ENCODE data around the gene KRTAP13-2. TPM values are rescaled to one million over a fixed set of nuclear protein-coding genes. Genes with fewer than 3 reads are reported as not detected.

KRTAP13-2 gene
- total and polyA plus RNA-seq, 2 donors, result not detected

DNA sequence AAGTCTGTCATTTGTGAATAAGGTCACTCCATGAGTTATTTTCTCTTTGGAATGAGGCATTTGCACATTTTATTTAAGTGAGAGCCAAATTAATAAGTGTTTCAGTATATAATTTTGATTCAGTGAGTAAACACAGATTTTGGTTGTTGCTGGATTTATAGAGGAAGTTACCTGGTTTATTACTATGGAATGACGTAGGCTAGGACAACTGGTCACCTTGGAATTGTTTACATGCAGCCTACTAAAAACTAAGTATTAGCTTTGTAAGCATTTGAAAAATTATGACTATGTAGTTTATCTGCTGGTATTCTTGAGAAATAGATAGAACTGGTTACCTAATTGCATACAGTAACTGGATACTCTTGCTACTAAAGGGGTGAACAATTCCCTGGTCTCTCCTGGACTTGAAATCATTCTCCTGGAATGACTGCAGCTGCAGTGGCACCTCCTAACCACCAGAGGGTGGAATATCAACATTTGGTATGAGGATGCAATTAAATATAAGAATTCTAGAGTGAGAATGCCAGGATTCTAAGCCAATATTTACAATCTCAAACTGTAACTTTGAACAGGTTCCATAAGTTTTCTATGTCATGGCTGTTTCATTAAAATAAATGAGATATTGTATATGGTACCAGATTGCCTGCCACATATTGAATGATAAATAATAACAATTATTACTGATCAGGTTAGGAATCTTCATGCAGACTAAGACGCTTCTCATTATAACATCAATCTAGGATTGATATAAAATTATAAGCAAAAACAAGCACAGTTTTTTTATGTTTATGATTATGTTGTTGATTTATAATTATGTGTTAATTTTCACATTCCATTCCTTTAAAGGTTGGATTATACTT is 31.1 kb downstream of the KRTAP13-2 start:
- Histone ChIP-seq H3K4me3 (ENCODE audit: low read depth, low read length) (no peak overlapping the region), H3K27ac (ENCODE audit: low read depth) (no peak overlapping the region), H3K36me3 (ENCODE audit: insufficient read depth) (no peaks in the 10 kb centered on the region), H3K4me1 (ENCODE audit: insufficient read depth) (no peaks in the 10 kb centered on the region)
- WGBS, result 89% methylated on average over 2 of the region's 2 CpGs
- no peak for DNase-seq (ENCODE audit: extremely low spot score)

DNA sequence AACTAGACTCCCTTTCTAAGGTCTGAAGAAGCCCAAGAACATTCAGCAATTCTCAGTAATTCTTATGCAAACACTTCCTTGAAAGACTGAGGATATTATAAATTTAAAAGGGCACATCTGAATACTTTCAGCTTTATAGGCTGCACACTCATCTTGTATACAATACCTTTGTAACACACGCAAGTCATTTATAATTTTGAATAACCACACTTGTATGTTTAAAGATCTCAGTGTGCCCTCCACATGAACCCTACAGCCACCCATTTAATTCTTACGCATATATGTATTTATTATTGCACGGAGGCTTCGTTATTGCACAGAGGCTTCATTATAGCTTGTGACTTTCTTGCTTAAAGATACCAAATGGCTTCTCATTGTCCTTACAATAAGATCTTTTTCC is 33.4 kb downstream of the KRTAP13-2 start:
- Histone ChIP-seq H3K36me3 (ENCODE audit: insufficient read depth) (no peaks in the 10 kb centered on the region), H3K4me1 (ENCODE audit: insufficient read depth) (no peaks in the 10 kb centered on the region), H3K4me3 (ENCODE audit: low read depth, low read length) (no peak overlapping the region), H3K27ac (ENCODE audit: low read depth) (no peak overlapping the region)
- WGBS, result 75% methylated on average over 4 of the region's 4 CpGs
- DNase-seq (ENCODE audit: extremely low spot score), result no peak

GRCh38 chr21:30337772-30338171 is 34.3 kb downstream of the KRTAP13-2 start:
- DNase-seq (ENCODE audit: extremely low spot score), result no peak
- H3K27ac ChIP-seq (ENCODE audit: low read depth), result no peak overlapping the region
- H3K4me3 ChIP-seq (ENCODE audit: low read depth, low read length), result no peak overlapping the region
- no peaks in the 10 kb centered on the region for H3K36me3 ChIP-seq (ENCODE audit: insufficient read depth)
- H3K4me1 ChIP-seq (ENCODE audit: insufficient read depth), result no peaks in the 10 kb centered on the region

DNA sequence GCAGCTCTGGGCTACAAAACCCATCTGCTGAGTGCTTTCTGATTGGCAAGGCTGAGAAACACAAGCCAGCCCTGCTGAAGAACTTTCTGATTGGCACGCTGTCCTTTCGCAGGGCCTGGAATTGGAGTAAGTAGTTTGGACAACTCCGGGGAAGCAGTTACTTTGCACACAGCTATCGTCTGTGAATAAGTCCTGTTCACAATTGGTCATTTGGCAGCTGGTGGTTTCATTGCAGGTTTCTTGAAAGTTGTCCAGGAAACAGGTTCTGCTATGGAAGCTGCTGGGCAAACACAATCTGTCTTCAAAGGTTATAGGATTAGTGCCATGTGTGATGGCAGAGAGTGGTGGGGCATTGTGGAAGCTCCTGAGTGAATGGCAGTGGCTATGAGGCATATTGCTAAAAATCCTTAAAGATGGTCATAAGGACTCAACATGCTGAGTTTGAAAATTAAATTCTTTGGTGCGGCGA is 34.8 kb downstream of the KRTAP13-2 start, which contains the start of gene KRTAP27-1:
KRTAP27-1 (minus strand) TSS at position 419 of the 469 bp plus-strand sequence; CDS start at position 393, 26 bp downstream.
- Histone ChIP-seq H3K4me3 (ENCODE audit: low read depth, low read length) (no peak within 1 kb of the TSS), H3K36me3 (ENCODE audit: insufficient read depth) (no peaks in the 10 kb centered on the region), H3K27ac (ENCODE audit: low read depth) (no peak within 1 kb of the TSS), H3K4me1 (ENCODE audit: insufficient read depth) (no peaks in the 10 kb centered on the region)
- no peak for DNase-seq (ENCODE audit: extremely low spot score)
- 96% methylated on average over 6 of the region's 6 CpGs for WGBS

GRCh38 chr21:30336596-30336995 is 35.5 kb downstream of the KRTAP13-2 start:
- no peak overlapping the region for H3K4me3 ChIP-seq (ENCODE audit: low read depth, low read length)
- no peak overlapping the region for H3K27ac ChIP-seq (ENCODE audit: low read depth)

GRCh38 chr21:30333736-30334135 is 38.3 kb downstream of the KRTAP13-2 start:
- no peak for DNase-seq (ENCODE audit: extremely low spot score)
- no peak overlapping the region for H3K4me3 ChIP-seq (ENCODE audit: low read depth, low read length)
- no peaks in the 10 kb centered on the region for H3K36me3 ChIP-seq (ENCODE audit: insufficient read depth)
- no peak overlapping the region for H3K27ac ChIP-seq (ENCODE audit: low read depth)
- 84% methylated on average over 3 of the region's 3 CpGs for WGBS
- H3K4me1 ChIP-seq (ENCODE audit: insufficient read depth), result no peaks in the 10 kb centered on the region

More at GRCh38 chr21:30336596-30336995, 35.5 kb downstream of the KRTAP13-2 start:
- WGBS, result 55% methylated on average over 2 of the region's 2 CpGs
- Histone ChIP-seq H3K4me1 (ENCODE audit: insufficient read depth) (no peaks in the 10 kb centered on the region), H3K36me3 (ENCODE audit: insufficient read depth) (no peaks in the 10 kb centered on the region)
- no peak for DNase-seq (ENCODE audit: extremely low spot score)

DNA sequence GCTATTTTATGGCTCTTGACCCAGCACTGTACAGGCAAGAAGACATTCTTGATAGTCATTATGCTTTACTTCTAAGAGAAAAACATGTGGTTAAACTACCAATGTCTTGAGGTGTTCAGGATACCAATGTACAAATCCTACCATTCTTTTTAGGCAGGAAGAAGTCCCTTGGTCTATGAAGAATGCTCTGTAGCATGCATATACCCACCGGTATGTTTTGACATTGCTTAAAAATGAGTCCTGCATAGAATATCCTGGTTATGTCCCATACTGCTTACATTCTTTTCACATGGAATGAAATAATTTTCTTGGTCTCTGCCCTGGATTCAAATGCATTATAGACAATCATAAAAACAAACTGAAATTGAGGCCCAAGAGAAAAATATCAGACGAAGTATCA is 39.4 kb downstream of the KRTAP13-2 start:
- H3K4me1 ChIP-seq (ENCODE audit: insufficient read depth), result no peaks in the 10 kb centered on the region
- no peaks in the 10 kb centered on the region for H3K36me3 ChIP-seq (ENCODE audit: insufficient read depth)
- 91% methylated on average over 2 of the region's 2 CpGs for WGBS
- no peak overlapping the region for H3K27ac ChIP-seq (ENCODE audit: low read depth)
- no peak overlapping the region for H3K4me3 ChIP-seq (ENCODE audit: low read depth, low read length)
- no peak for DNase-seq (ENCODE audit: extremely low spot score)

DNA sequence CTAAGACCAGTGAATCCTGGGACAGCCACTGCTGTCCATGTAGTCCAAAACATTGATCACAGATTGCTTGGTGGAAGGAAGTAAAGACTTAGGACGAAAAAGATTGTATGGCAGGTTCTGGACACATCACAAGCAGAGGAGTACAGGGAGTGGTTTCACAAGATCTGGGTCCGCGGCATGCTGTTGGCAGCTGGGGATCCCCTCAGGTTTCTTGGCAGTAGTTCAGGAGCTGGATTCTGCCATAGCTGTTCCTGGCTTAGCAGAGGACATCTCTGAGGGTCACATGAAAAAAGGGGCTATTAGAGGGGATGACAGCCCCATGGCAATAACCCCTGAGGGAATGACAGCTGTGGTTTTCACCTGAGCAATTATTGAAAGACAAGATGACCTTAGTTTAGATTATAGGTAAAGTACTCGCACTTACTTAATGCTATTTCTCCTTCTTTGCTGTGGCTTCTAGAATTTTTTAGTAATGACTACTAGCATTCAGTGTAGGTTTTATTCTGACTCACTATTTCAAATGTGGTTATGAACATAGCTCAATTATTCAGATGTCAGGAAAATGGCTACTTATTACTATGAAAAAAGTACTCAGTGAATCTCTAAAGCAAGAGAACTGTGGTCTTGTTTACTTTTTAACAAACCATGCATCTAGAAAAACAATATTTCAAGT is 42.7 kb downstream of the KRTAP13-2 start:
- Histone ChIP-seq H3K4me1 (ENCODE audit: insufficient read depth) (no peaks in the 10 kb centered on the region), H3K4me3 (ENCODE audit: low read depth, low read length) (no peak overlapping the region), H3K27ac (ENCODE audit: low read depth) (no peak overlapping the region), H3K36me3 (ENCODE audit: insufficient read depth) (no peaks in the 10 kb centered on the region)
- no peak for DNase-seq (ENCODE audit: extremely low spot score)
- 77% methylated on average over 4 of the region's 4 CpGs for WGBS

- Histone ChIP-seq H3K4me3 (ENCODE audit: low read depth, low read length) (no peak overlapping the region), H3K27ac (ENCODE audit: low read depth) (no peak overlapping the region)
These were observed 45.7 kb downstream of the KRTAP13-2 start for GRCh38 chr21:30326390-30326789.

More at GRCh38 chr21:30326390-30326789, 45.7 kb downstream of the KRTAP13-2 start:
- no peak for DNase-seq (ENCODE audit: extremely low spot score)
- Histone ChIP-seq H3K4me1 (ENCODE audit: insufficient read depth) (no peaks in the 10 kb centered on the region), H3K36me3 (ENCODE audit: insufficient read depth) (no peaks in the 10 kb centered on the region)

Small RNAs within 50 kb of the gene (small RNA-seq; reads per million reads assigned to genes)
- not detected for gene KRTAP23-1
- not detected for gene MIR4327

Other genes starting within 250 kb of the KRTAP13-2 start
- not detected for gene CLDN17, start 205.5 kb downstream of the KRTAP13-2 start, total RNA-seq
- gene CLDN17, start 205.5 kb downstream of the KRTAP13-2 start, polyA plus RNA-seq, result not detected
- gene CLDN8, start 156.2 kb downstream of the KRTAP13-2 start, total RNA-seq, result 1.6 TPM
- gene CLDN8, start 156.2 kb downstream of the KRTAP13-2 start, polyA plus RNA-seq, result 0.04 TPM
- not detected for gene KRTAP24-1, start 89.3 kb downstream of the KRTAP13-2 start, total RNA-seq
- not detected for gene KRTAP24-1, start 89.3 kb downstream of the KRTAP13-2 start, polyA plus RNA-seq
- gene KRTAP25-1, start 82.8 kb downstream of the KRTAP13-2 start, total RNA-seq, result not detected
- gene KRTAP25-1, start 82.8 kb downstream of the KRTAP13-2 start, polyA plus RNA-seq, result not detected
- gene KRTAP26-1, start 52.0 kb downstream of the KRTAP13-2 start, total RNA-seq, result not detected
- gene KRTAP26-1, start 52.0 kb downstream of the KRTAP13-2 start, polyA plus RNA-seq, result not detected
- gene KRTAP27-1, start 34.6 kb downstream of the KRTAP13-2 start, total RNA-seq, result not detected
- not detected for gene KRTAP27-1, start 34.6 kb downstream of the KRTAP13-2 start, polyA plus RNA-seq
- not detected for gene KRTAP23-1, start 23.7 kb downstream of the KRTAP13-2 start, total RNA-seq
- gene KRTAP23-1, start 23.7 kb downstream of the KRTAP13-2 start, polyA plus RNA-seq, result not detected
- gene KRTAP13-1, start 23.8 kb upstream of the KRTAP13-2 start, total RNA-seq, result not detected
- not detected for gene KRTAP13-1, start 23.8 kb upstream of the KRTAP13-2 start, polyA plus RNA-seq
- gene KRTAP13-3, start 53.7 kb upstream of the KRTAP13-2 start, total RNA-seq, result not detected
- not detected for gene KRTAP13-3, start 53.7 kb upstream of the KRTAP13-2 start, polyA plus RNA-seq
- not detected for gene KRTAP13-4, start 57.9 kb upstream of the KRTAP13-2 start, total RNA-seq
- gene KRTAP13-4, start 57.9 kb upstream of the KRTAP13-2 start, polyA plus RNA-seq, result not detected
- not detected for gene KRTAP15-1, start 68.0 kb upstream of the KRTAP13-2 start, total RNA-seq
- gene KRTAP15-1, start 68.0 kb upstream of the KRTAP13-2 start, polyA plus RNA-seq, result not detected
- gene KRTAP19-1, start 108.1 kb upstream of the KRTAP13-2 start, total RNA-seq, result not detected
- gene KRTAP19-1, start 108.1 kb upstream of the KRTAP13-2 start, polyA plus RNA-seq, result not detected
- not detected for gene KRTAP19-2, start 115.2 kb upstream of the KRTAP13-2 start, total RNA-seq
- gene KRTAP19-2, start 115.2 kb upstream of the KRTAP13-2 start, polyA plus RNA-seq, result not detected
- not detected for gene KRTAP19-3, start 119.7 kb upstream of the KRTAP13-2 start, total RNA-seq
- not detected for gene KRTAP19-3, start 119.7 kb upstream of the KRTAP13-2 start, polyA plus RNA-seq
- not detected for gene KRTAP19-4, start 124.9 kb upstream of the KRTAP13-2 start, total RNA-seq
- gene KRTAP19-4, start 124.9 kb upstream of the KRTAP13-2 start, polyA plus RNA-seq, result not detected
- not detected for gene KRTAP19-5, start 129.9 kb upstream of the KRTAP13-2 start, total RNA-seq
- not detected for gene KRTAP19-5, start 129.9 kb upstream of the KRTAP13-2 start, polyA plus RNA-seq
- gene KRTAP19-6, start 169.6 kb upstream of the KRTAP13-2 start, total RNA-seq, result not detected
- not detected for gene KRTAP19-6, start 169.6 kb upstream of the KRTAP13-2 start, polyA plus RNA-seq
- not detected for gene KRTAP19-7, start 189.0 kb upstream of the KRTAP13-2 start, total RNA-seq
- not detected for gene KRTAP19-7, start 189.0 kb upstream of the KRTAP13-2 start, polyA plus RNA-seq
- not detected for gene KRTAP22-2, start 218.1 kb upstream of the KRTAP13-2 start, total RNA-seq
- not detected for gene KRTAP22-2, start 218.1 kb upstream of the KRTAP13-2 start, polyA plus RNA-seq
- gene KRTAP6-3, start 220.2 kb upstream of the KRTAP13-2 start, total RNA-seq, result not detected
- gene KRTAP6-3, start 220.2 kb upstream of the KRTAP13-2 start, polyA plus RNA-seq, result not detected
- not detected for gene KRTAP6-2, start 226.6 kb upstream of the KRTAP13-2 start, total RNA-seq
- gene KRTAP6-2, start 226.6 kb upstream of the KRTAP13-2 start, polyA plus RNA-seq, result not detected
- gene KRTAP22-1, start 228.8 kb upstream of the KRTAP13-2 start, total RNA-seq, result not detected
- gene KRTAP22-1, start 228.8 kb upstream of the KRTAP13-2 start, polyA plus RNA-seq, result not detected
- not detected for gene KRTAP6-1, start 241.7 kb upstream of the KRTAP13-2 start, total RNA-seq
- not detected for gene KRTAP6-1, start 241.7 kb upstream of the KRTAP13-2 start, polyA plus RNA-seq
- not detected for gene KRTAP20-1, start 244.2 kb upstream of the KRTAP13-2 start, total RNA-seq
- gene KRTAP20-1, start 244.2 kb upstream of the KRTAP13-2 start, polyA plus RNA-seq, result not detected
- not detected for gene KRTAP20-4, start 248.4 kb upstream of the KRTAP13-2 start, total RNA-seq
- gene KRTAP20-4, start 248.4 kb upstream of the KRTAP13-2 start, polyA plus RNA-seq, result not detected